ENCODE measurements around the gene WDR1. TPM values are rescaled to one million over a fixed set of nuclear protein-coding genes. Genes with fewer than 3 reads are reported as not detected.

WDR1 gene
- total RNA-seq, 1 donor from 2014 or later = 157 TPM

DNA sequence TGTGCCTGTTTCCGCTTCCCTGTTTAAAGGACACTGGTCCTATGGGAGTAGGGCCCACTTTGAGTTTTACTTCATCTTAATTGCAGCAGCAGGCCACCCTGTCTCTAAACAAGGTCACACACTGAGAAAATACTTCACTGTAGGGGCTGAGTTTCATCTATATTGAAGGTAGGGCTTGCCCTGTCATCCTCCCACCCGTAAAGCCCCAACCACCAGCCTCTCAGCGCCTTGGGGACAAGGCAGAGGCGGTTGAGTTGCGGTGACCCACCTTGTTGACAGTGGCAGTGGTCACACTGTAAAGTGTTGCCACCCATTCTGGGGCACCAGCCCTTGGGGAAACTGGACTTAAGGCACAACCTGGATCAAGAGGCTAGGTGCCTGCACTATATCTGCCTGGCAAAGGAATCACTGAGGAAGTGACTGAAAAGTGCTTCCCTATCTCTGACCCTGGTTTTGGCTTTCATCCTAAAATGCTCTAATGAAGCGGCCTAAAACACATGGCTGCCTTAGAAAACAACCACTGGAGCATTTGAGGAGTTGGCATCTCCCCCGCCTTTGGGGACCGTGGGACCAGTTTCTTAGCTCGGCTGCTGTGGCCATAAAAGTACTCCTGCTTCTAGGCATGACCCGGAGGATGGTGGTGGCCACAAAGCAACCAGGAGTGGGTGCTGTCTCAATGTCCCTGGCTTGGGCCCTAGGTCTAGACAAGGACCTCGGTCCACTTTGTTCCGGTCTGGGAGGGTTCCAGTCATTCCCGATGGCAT, 7.8 kb upstream of the WDR1 start:
- Histone ChIP-seq H3K27me3 (ENCODE audit: low read depth) (no peaks in the 10 kb centered on the region), H3K4me3 (no peak overlapping the region), H3K27ac (replicated peaks) (peak overlapping the region; percentile 60), H3K36me3 (no peaks in the 10 kb centered on the region), H3K4me1 (peaks cover 20% of the 10 kb centered on the region), H3K9me3 (replicated peaks) (no peaks in the 10 kb centered on the region)
- no peak for DNase-seq
- TF ChIP-seq, protein P1, sequence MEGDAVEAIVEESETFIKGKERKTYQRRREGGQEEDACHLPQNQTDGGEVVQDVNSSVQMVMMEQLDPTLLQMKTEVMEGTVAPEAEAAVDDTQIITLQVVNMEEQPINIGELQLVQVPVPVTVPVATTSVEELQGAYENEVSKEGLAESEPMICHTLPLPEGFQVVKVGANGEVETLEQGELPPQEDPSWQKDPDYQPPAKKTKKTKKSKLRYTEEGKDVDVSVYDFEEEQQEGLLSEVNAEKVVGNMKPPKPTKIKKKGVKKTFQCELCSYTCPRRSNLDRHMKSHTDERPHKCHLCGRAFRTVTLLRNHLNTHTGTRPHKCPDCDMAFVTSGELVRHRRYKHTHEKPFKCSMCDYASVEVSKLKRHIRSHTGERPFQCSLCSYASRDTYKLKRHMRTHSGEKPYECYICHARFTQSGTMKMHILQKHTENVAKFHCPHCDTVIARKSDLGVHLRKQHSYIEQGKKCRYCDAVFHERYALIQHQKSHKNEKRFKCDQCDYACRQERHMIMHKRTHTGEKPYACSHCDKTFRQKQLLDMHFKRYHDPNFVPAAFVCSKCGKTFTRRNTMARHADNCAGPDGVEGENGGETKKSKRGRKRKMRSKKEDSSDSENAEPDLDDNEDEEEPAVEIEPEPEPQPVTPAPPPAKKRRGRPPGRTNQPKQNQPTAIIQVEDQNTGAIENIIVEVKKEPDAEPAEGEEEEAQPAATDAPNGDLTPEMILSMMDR (IDR thresholded peaks at IDR 0.05; ENCODE audit: borderline replicate concordance) = no peak
- intact Hi-C loops (cut with micrococcal nuclease) = no loop called here

DNA sequence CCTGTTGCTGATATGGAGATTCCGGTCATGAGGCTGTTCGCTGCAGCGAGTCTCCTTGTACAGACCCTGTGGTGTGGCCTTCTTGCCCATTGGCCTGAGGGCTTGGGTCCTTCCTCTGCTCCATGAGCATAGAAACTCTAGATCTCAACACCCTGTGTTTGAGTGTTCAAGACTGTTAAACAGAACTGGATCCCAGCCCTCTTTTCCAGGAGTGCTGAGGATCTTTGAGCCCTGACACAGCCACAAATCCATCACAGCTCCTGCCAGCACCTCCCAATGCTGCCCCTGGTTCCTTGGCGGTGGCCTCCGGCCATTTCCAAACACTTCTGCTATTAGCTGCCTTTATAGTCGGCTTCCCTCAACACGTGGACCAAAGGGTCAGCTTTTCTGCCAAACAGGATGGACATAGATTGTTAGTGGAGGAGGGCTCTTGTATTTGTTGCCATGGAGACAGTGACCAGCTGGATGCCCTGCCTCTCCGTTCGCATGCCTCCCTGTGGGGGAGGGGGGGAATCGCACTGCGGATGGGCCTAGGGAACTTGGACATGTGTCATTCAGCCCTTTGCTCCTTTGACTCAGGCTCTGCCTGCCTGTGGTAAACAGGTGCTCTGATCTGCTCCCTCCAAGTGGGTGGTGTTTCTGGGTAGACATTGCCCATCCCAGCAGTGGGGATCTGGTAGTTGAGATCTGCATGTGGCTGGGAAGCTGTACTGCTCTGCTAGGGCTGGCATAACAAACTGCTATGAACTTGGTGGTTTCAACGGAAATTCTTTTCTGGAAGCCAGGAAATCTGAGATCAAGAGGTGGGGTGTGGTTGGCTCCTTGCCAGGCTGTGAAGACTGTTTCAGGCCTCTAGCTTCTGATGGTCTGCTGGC, 6.9 kb upstream of the WDR1 start:
- Histone ChIP-seq H3K4me3 (no peak overlapping the region), H3K36me3 (no peaks in the 10 kb centered on the region), H3K27ac (replicated peaks) (peak overlapping the region; percentile 60), H3K4me1 (peaks cover 20% of the 10 kb centered on the region), H3K27me3 (ENCODE audit: low read depth) (no peaks in the 10 kb centered on the region), H3K9me3 (replicated peaks) (no peaks in the 10 kb centered on the region)
- TF ChIP-seq, protein P1 (IDR thresholded peaks at IDR 0.05; ENCODE audit: borderline replicate concordance) = no peak
- DNase-seq = no peak
- intact Hi-C loops (cut with micrococcal nuclease) = no loop called here

DNA sequence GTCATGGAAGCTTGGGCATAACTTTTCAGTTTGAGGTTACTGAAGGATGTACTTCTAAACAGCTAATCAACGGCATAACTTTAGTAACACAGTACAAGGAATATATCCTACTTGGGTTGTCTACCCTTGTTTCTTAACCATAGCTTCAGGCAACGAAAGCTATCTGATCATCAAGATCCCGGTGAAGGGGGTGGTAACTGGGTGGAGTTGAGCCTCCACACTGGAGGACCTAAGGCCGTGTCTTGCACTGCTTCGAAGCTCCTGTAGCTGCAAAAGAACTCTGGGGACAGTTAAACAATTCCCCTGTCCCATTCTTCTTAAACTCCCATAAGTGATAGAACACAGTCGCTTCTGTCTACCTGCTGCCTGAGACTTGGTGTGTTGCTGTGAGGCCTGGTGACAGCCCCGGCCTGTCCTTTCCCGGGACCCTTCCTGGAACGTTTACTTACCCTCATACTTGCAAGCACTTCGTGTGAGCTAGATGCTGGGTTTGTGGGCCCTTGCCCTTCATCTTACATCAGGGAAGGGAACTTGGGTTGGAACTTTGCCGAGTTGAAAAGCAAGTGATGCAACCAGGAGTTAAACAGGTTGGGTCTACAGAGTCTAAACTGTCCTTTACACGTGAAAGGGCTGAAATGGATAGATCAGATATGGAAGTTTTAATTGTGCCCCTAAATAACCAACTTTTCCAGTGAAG, 5.8 kb upstream of the WDR1 start:
- H3K4me3 ChIP-seq = no peak overlapping the region
- no peak for DNase-seq
- H3K4me1 ChIP-seq = peaks cover 24% of the 10 kb centered on the region
- TF ChIP-seq, protein P1 (IDR thresholded peaks at IDR 0.05; ENCODE audit: borderline replicate concordance) = no peak
- intact Hi-C loops (cut with micrococcal nuclease) = no loop called here
- no peak overlapping the region for H3K27ac ChIP-seq (replicated peaks)
- H3K27me3 ChIP-seq (ENCODE audit: low read depth) = no peaks in the 10 kb centered on the region
- H3K9me3 ChIP-seq (replicated peaks) = no peaks in the 10 kb centered on the region
- no peaks in the 10 kb centered on the region for H3K36me3 ChIP-seq

DNA sequence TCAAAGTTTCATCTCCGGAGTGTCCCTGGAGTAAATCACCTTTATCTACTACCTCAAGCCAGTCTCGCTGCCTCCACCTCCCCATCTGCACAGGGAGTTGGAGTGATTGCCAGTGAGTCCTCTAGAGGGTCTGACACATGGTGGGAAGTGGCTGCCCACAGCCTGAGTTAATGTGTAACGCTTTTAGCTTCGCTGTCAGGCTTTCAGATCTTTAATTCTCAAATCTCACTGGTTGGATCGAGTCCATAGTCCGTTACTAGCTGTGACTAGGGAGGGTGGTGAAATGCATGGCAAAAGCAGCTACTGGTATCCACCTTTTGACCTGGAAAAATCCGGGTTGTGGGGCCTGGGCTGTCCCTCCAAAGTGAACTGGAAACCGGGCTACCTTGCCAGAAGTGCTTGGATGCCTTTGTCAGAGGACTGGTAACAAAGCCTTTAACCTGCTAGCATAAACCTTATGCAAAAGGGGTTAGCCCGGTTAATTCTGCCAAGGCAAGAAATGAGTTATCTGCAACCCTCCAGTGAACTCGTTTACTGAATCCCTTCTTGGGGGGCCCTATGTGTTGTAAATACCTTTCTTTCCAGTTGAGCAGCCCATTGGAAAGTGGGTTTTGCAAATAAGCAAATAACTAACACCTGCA, 5.1 kb upstream of the WDR1 start:
- no peak for DNase-seq
- Histone ChIP-seq H3K27me3 (ENCODE audit: low read depth) (no peaks in the 10 kb centered on the region), H3K27ac (replicated peaks) (no peak overlapping the region), H3K36me3 (no peaks in the 10 kb centered on the region), H3K4me3 (no peak overlapping the region), H3K9me3 (replicated peaks) (no peaks in the 10 kb centered on the region), H3K4me1 (peaks cover 28% of the 10 kb centered on the region)
- intact Hi-C loops (cut with micrococcal nuclease) = no loop called here
- TF ChIP-seq, protein P1 (IDR thresholded peaks at IDR 0.05; ENCODE audit: borderline replicate concordance) = no peak
